H1 (cell line): Measurements from ENCODE around the gene VMO1. TPM values are rescaled to one million over a fixed set of nuclear protein-coding genes. Genes with fewer than 3 reads are reported as not detected.

Source experiments
- CTCF ChIA-PET: fragments of 300-600 bp; sonication (Branson Sonifier 250); formaldehyde crosslinking; loops from one replicate; lab custom pipeline; 2021; ENCODE audit not compliant: partially characterized antibody; lab: Charles Lee
- POLR2A ChIA-PET: fragments of 300-600 bp; sonication (Branson Sonifier 250); formaldehyde crosslinking; loops from one replicate; lab custom pipeline; 2021; ENCODE audit warnings: inconsistent platforms; ENCODE audit not compliant: partially characterized antibody; lab: Charles Lee
- DNase-seq, 2 experiments: peaks; one replicate each; pipeline versions ENCODE4 v3.0.0 to v3.0.0-alpha.2; 2010 to 2022; ENCODE audit warnings: low spot score in 2 of 2, low read depth in 1 of 2, mixed read lengths in 1 of 2
- FAIRE-seq: peaks from 2 replicates; lab custom pipeline; 2011; peaks lifted over from hg19 to GRCh38; lab: Jason Lieb, UNC
- H2AFZ ChIP-seq: 2 replicates; pipeline ENCODE4 v1.8.1; 2012; ENCODE audit warnings: low read length, inconsistent platforms
- H2AK5ac ChIP-seq: 2 replicates; pipeline ENCODE4 v1.6.1; 2013; ENCODE audit warnings: low read depth, low read length
- H2BK120ac ChIP-seq: replicated peaks from 2 replicates; pipeline ENCODE3; 2013; ENCODE audit warnings: low read depth, low read length, inconsistent platforms
- H2BK12ac ChIP-seq: 2 replicates; pipeline ENCODE4 v1.6.1; 2013; ENCODE audit warnings: low read depth, low read length
- H2BK15ac ChIP-seq: 2 replicates; pipeline ENCODE4 v1.6.1; 2013; ENCODE audit warnings: low read length
- H2BK20ac ChIP-seq: 2 replicates; pipeline ENCODE4 v1.6.1; 2013; ENCODE audit warnings: low read length
- H2BK5ac ChIP-seq: 2 replicates; pipeline ENCODE4 v1.6.1; 2013; ENCODE audit warnings: low read depth, low read length
- H3K14ac ChIP-seq: 2 replicates; pipeline ENCODE4 v1.6.1; 2013; ENCODE audit warnings: inconsistent platforms; ENCODE audit not compliant: insufficient read length
- H3K18ac ChIP-seq: 2 replicates; pipeline ENCODE4 v1.6.1; 2013; ENCODE audit warnings: low read length; ENCODE audit errors: extremely low read depth
- H3K23ac ChIP-seq: 2 replicates; pipeline ENCODE4 v1.6.1; 2013; ENCODE audit warnings: inconsistent platforms; ENCODE audit not compliant: insufficient read length
- H3K23me2 ChIP-seq: 2 replicates; pipeline ENCODE4 v1.6.1; 2013; ENCODE audit warnings: low read depth, low read length
- H3K27ac ChIP-seq: 2 replicates; pipeline ENCODE4 v1.6.1; 2011; ENCODE audit warnings: low read depth, low read length, inconsistent platforms
- H3K27me3 ChIP-seq, 4 experiments: replicated peaks in 1 of 4; 1 replicate in 1 of 4; 2 replicates in 3 of 4; pipeline versions ENCODE4 v1.6.1 to v1.8.1; 2011 to 2013; ENCODE audit warnings: low read length in 3 of 4, mild to moderate bottlenecking in 3 of 4, inconsistent platforms in 2 of 4, mixed read lengths in 2 of 4, moderate library complexity in 1 of 4; ENCODE audit not compliant: control insufficient read depth in 3 of 4, insufficient read depth in 3 of 4; ENCODE audit errors: extremely low read depth in 1 of 4
- H3K36me3 ChIP-seq, 4 experiments: 2 replicates each; pipeline versions ENCODE4 v1.6.1 to v1.8.1; 2011 to 2013; ENCODE audit warnings: mild to moderate bottlenecking in 4 of 4, low read length in 3 of 4, moderate library complexity in 2 of 4, control low read depth in 1 of 4, inconsistent platforms in 1 of 4; ENCODE audit not compliant: insufficient read depth in 4 of 4, control insufficient read depth in 2 of 4
- H3K4ac ChIP-seq: replicated peaks from 2 replicates; pipeline ENCODE3; 2013; ENCODE audit warnings: low read length, low read depth, mixed read lengths, inconsistent platforms; ENCODE audit not compliant: insufficient read length
- H3K4me1 ChIP-seq, 4 experiments: replicated peaks in 1 of 4; 1 replicate in 1 of 4; 2 replicates in 3 of 4; pipeline versions ENCODE4 v1.6.1 to v1.8.1; 2011 to 2013; ENCODE audit warnings: low read length in 3 of 4, inconsistent platforms in 2 of 4, mixed read lengths in 1 of 4; ENCODE audit not compliant: insufficient read depth in 4 of 4, control insufficient read depth in 3 of 4
- H3K4me2 ChIP-seq, 2 experiments: 2 replicates each; pipeline versions ENCODE4 v1.6.1 to v1.8.1; 2011 to 2013; ENCODE audit warnings: low read depth in 2 of 2, low read length in 2 of 2, control low read depth in 1 of 2, inconsistent platforms in 1 of 2, mild to moderate bottlenecking in 1 of 2; ENCODE audit not compliant: insufficient read depth in 1 of 2
- H3K4me3 ChIP-seq, 4 experiments: fragments of 200-600, 300-600 bp in 1 of 4; sonication (generic), shearing (Covaris generic), sonication (Bioruptor Twin) in 1 of 4; 2 replicates each; pipeline versions ENCODE4 v1.5.1 to v1.8.1; 2011 to 2016; ENCODE audit warnings: low read length in 4 of 4, low read depth in 3 of 4, control low read depth in 2 of 4, inconsistent platforms in 2 of 4, mild to moderate bottlenecking in 2 of 4, mixed read lengths in 1 of 4, moderate library complexity in 1 of 4; ENCODE audit not compliant: insufficient read depth in 2 of 4; ENCODE audit errors: extremely low read depth in 1 of 4
- H3K56ac ChIP-seq: replicated peaks from 2 replicates; pipeline ENCODE3; 2013; ENCODE audit warnings: low read depth, mild to moderate bottlenecking, mixed read lengths, low read length, inconsistent platforms; ENCODE audit not compliant: insufficient read length
- H3K79me1 ChIP-seq: 2 replicates; pipeline ENCODE4 v1.6.1; 2013; ENCODE audit warnings: low read depth, low read length, control low read depth
- H3K79me2 ChIP-seq, 2 experiments: 2 replicates each; pipeline versions ENCODE4 v1.6.1 to v1.8.1; 2012 to 2013; ENCODE audit warnings: low read length in 2 of 2, mild to moderate bottlenecking in 2 of 2, inconsistent platforms in 1 of 2; ENCODE audit not compliant: insufficient read depth in 2 of 2, control insufficient read depth in 1 of 2
- H3K9ac ChIP-seq, 4 experiments: replicated peaks in 1 of 4; 1 replicate in 1 of 4; 2 replicates in 3 of 4; pipeline versions ENCODE4 v1.6.1 to v1.8.1; 2011 to 2013; ENCODE audit warnings: low read depth in 3 of 4, low read length in 3 of 4, control low read depth in 2 of 4, mild to moderate bottlenecking in 2 of 4, moderate library complexity in 2 of 4, inconsistent platforms in 1 of 4; ENCODE audit errors: extremely low read depth in 1 of 4
- H3K9me3 ChIP-seq, 2 experiments: 2 replicates each; pipeline versions ENCODE4 v1.6.1 to v1.8.1; 2012 to 2013; ENCODE audit warnings: mild to moderate bottlenecking in 2 of 2, moderate library complexity in 2 of 2, control low read depth in 1 of 2, inconsistent platforms in 1 of 2, low read depth in 1 of 2, low read length in 1 of 2, mixed read lengths in 1 of 2; ENCODE audit not compliant: insufficient read depth in 2 of 2
- H4K20me1 ChIP-seq, 2 experiments: replicated peaks in 1 of 2; 2 replicates each; pipeline versions ENCODE3 to v1.8.1; 2011 to 2013; ENCODE audit warnings: inconsistent platforms in 2 of 2, low read length in 2 of 2, mild to moderate bottlenecking in 1 of 2; ENCODE audit not compliant: insufficient read depth in 2 of 2, control insufficient read depth in 1 of 2
- H4K5ac ChIP-seq: 2 replicates; pipeline ENCODE4 v1.6.1; 2013; ENCODE audit warnings: low read length, low read depth, mixed read lengths, inconsistent platforms; ENCODE audit not compliant: insufficient read length
- H4K8ac ChIP-seq: 2 replicates; pipeline ENCODE4 v1.8.0; 2013; ENCODE audit warnings: mild to moderate bottlenecking, moderate library complexity, low read length, inconsistent platforms; ENCODE audit not compliant: insufficient read depth; ENCODE audit errors: extremely low read depth
- H4K91ac ChIP-seq: replicated peaks from 2 replicates; pipeline ENCODE3; 2013; ENCODE audit warnings: low read length, mixed read lengths, inconsistent platforms; ENCODE audit not compliant: insufficient read length
- BCL11A ChIP-seq, 2 experiments: IDR thresholded peaks; one replicate each; pipeline ENCODE4 v1.6.1; 2011; ENCODE audit warnings: low read depth in 2 of 2, low read length in 2 of 2, mild to moderate bottlenecking in 2 of 2
- CBX5 ChIP-seq: fragments of 300-800, 300-1000 bp; sonication (generic); IDR thresholded peaks from 2 replicates; pipeline ENCODE4 v1.7.1; 2016; ENCODE audit warnings: antibody characterized with exemption, low read length, low read depth
- CHD2 ChIP-seq: IDR thresholded peaks from 2 replicates; pipeline ENCODE4 v1.6.1; 2012; ENCODE audit warnings: low read length, improper control_type of control experiment
- CREB1 ChIP-seq: IDR thresholded peaks from 2 replicates; pipeline ENCODE4 v1.6.1; 2012; ENCODE audit warnings: inconsistent platforms
- RNF2 ChIP-seq: fragments of 200-900, 300-1000 bp; sonication (generic); IDR thresholded peaks from 2 replicates; pipeline ENCODE4 v1.7.1; 2016; ENCODE audit warnings: borderline replicate concordance, low read depth, mild to moderate bottlenecking, antibody characterized with exemption, low read length; ENCODE audit not compliant: poor library complexity, severe bottlenecking; ENCODE audit errors: missing control alignments
- SIRT6 ChIP-seq: IDR thresholded peaks from one replicate; pipeline ENCODE4 v1.7.1; 2012; ENCODE audit warnings: low read length, inconsistent platforms
- TAF7 ChIP-seq: optimal IDR thresholded peaks from 2 replicates; pipeline ENCODE3; 2011; ENCODE audit warnings: low read depth, mild to moderate bottlenecking, inconsistent platforms, low read length, moderate library complexity, borderline replicate concordance
- TCF12 ChIP-seq: IDR thresholded peaks from 2 replicates; pipeline ENCODE4 v1.6.1; 2011; ENCODE audit warnings: low read depth, mild to moderate bottlenecking, low read length
- USF2 ChIP-seq: IDR thresholded peaks from 2 replicates; pipeline ENCODE4 v1.6.1; 2011; ENCODE audit warnings: low read length, improper control_type of control experiment
- ZNF274 ChIP-seq: IDR thresholded peaks from 2 replicates; pipeline ENCODE4 v1.7.0; 2012; ENCODE audit warnings: low read length, borderline replicate concordance; ENCODE audit errors: extremely low read depth
- WGBS, 2 experiments: shearing (Covaris generic) in 1 of 2; methylation state at CpG; one replicate each; pipeline versions ENCODE4 v1.1.6 to v1.1.7; 2013 to 2015; ENCODE audit warnings: low lambda C conversion rate in 2 of 2, mixed read lengths in 2 of 2, inconsistent platforms in 1 of 2, low coverage in 1 of 2, missing lambda C conversion rate in 1 of 2; ENCODE audit not compliant: insufficient replicate concordance in 2 of 2, insufficient coverage in 1 of 2, insufficient read length in 1 of 2; ENCODE audit errors: extremely low coverage in 1 of 2, missing lambda C conversion rate in 1 of 2; 5-methylcytosine and 5-hydroxymethylcytosine counted together
- long read RNA-seq, 2 experiments: library from RNA in 1 of 2; library from capped mRNA in 1 of 2; stranded (forward); transcript quantifications; one replicate each; pipeline ENCODE4 v2.0.0, GENCODE V29; 2021; ENCODE audit warnings: inconsistent platforms in 1 of 2
- polyA minus RNA-seq, 3 experiments: library from RNA; depleted of rRNA, polyadenylated mRNA; stranded (reverse); fragments of >200 nt; gene quantifications; 1 replicate in 2 of 3; 2 replicates in 1 of 3; pipeline ENCODE4 v1.2.3, GENCODE V29; 2011
- polyA plus RNA-seq, 7 experiments: library from polyadenylated mRNA; depleted of rRNA in 3 of 7; stranded (reverse) in 5 of 7; unstranded in 2 of 7; fragments of >200 nt in 5 of 7; fragments of 200-250 nt in 2 of 7; gene quantifications; 1 replicate in 5 of 7; 2 replicates in 1 of 7; 4 replicates in 1 of 7; pipeline versions ENCODE4 v1.2.1 to v1.2.3, GENCODE V29; 2011 to 2013; ENCODE audit warnings: missing spikeins in 2 of 7, mixed read lengths in 2 of 7
- total RNA-seq: library from RNA; stranded (reverse); fragmentation: NEBNext Ultra II Directional; extraction: Animal tissue kit (Norgen Biotek cat#: 25700); gene quantifications from 2 replicates; pipeline ENCODE4 v1.2.1, GENCODE V29; 2021

The VMO1 gene
- total RNA-seq (not detected in 2 replicates), polyA plus RNA-seq (2011; rRNA removed) (0.30 and 0.78 TPM in 2 replicates), polyA minus RNA-seq (2011; rRNA and poly(A)+ RNA removed) (not detected in 2 replicates)
- polyA plus RNA-seq (2011; cell fraction: cytosol; rRNA removed): 0.65 TPM
- 0.60 TPM for polyA plus RNA-seq (2011; cell fraction: nucleus; rRNA removed)
- 0.36 to 1.1 TPM in 2 of 4 replicates, not detected in the others for polyA plus RNA-seq (2012, experiment 1 of 2)
- not detected for polyA plus RNA-seq (2012, experiment 2 of 2)
- polyA plus RNA-seq (2013, experiment 1 of 2): 0.47 TPM
- polyA plus RNA-seq (2013, experiment 2 of 2): 0.42 TPM
- polyA minus RNA-seq (2011; cell fraction: cytosol; rRNA and poly(A)+ RNA removed): not detected
- not detected for polyA minus RNA-seq (2011; cell fraction: nucleus; rRNA and poly(A)+ RNA removed)
- long read RNA-seq, experiment 1: 0 reads
- long read RNA-seq, experiment 2: 0 reads

- Histone ChIP-seq H3K23ac (no peak within 1 kb of the TSS), H3K9ac (no peak within 1 kb of the TSS), H2BK5ac (no peak within 1 kb of the TSS), H3K79me1 (no peaks in the 10 kb centered on the region), H3K4me2 (no peak within 1 kb of the TSS), H3K27me3 (peaks cover 3 to 29% (median 18%) of the 10 kb centered on the region in 4 experiments; a peak in 6 of 7 replicates), H2AK5ac (no peak within 1 kb of the TSS; the same call in 1 of the 2 replicates), H4K91ac (no peak within 1 kb of the TSS), H2BK120ac (no peak within 1 kb of the TSS), H2BK12ac (peak within 1 kb of the TSS; percentile 97), H3K56ac (no peak within 1 kb of the TSS), H3K14ac (no peak within 1 kb of the TSS), H3K18ac (no peak within 1 kb of the TSS; the same call in 1 of the 2 replicates), H3K79me2 (no peaks in the 10 kb centered on the region), H3K23me2 (peaks cover 17% of the 10 kb centered on the region), H3K27ac (no peak within 1 kb of the TSS), H4K5ac (no peak within 1 kb of the TSS), H2BK15ac (peak within 1 kb of the TSS; percentile 72; the same call in 1 of the 2 replicates), H2BK20ac (no peak within 1 kb of the TSS), H2AFZ (no peak within 1 kb of the TSS), H3K4me1 (peaks cover 0 to 15% (median 8%) of the 10 kb centered on the region in 4 experiments; a peak in 5 of 7 replicates), H3K4ac (no peak within 1 kb of the TSS), H3K36me3 (no peaks in the 10 kb centered on the region), H3K9me3 (no peaks in the 10 kb centered on the region), H3K4me3 (no peak within 1 kb of the TSS), H4K8ac (peak within 1 kb of the TSS; percentile 11; the same call in 1 of the 2 replicates), H4K20me1 (peaks cover 0 to 2% of the 10 kb centered on the region in 2 experiments)
- ChIA-PET POLR2A (interaction anchor here (1.3 to 1.6 kb wide), 2 partner anchors 14 to 123 kb away, joined by 3 to 5 read pairs; partner anchors contain the start of gene TM4SF5), CTCF (interaction anchor here (0.7 to 4.8 kb wide), 12 partner anchors 8 to 119 kb away, joined by 3 to 27 read pairs (median 4); no protein-coding TSS in a partner anchor)
- FAIRE-seq (no peak), DNase-seq (no peak)
- WGBS, 2 experiments: 91% methylated on average over 24 of the region's 24 CpGs; no CpG with 5 or more reads in 1 of the 2 experiments
- TF ChIP-seq TCF12: no peak
- TF ChIP-seq SIRT6: no peak
- TF ChIP-seq CHD2: no peak
- no peak for TF ChIP-seq RNF2
- TF ChIP-seq BCL11A (IDR thresholded peaks at IDR 0.05; ENCODE audit: low read depth in 2 of 2, low read length in 2 of 2): no peak
- no peak for TF ChIP-seq USF2
- TF ChIP-seq ZNF274: no peak
- TF ChIP-seq TAF7: no peak
- TF ChIP-seq CREB1: no peak
- TF ChIP-seq CBX5: no peak
These were observed at the start of gene VMO1 for GRCh38 chr17:4786106-4786511. TSS of gene VMO1 (minus strand) at chr17:4786364. CDS start at chr17:4786352, 12 bp downstream.
